WTC11 (cell line): ENCODE measurements around the gene LAMC1.

ENCODE experiments used
- GRHL2 ChIP-seq: fragments of 250-450 bp; sonication (Bioruptor Pico); IDR thresholded peaks from 2 replicates; pipeline ENCODE4 v1.8.0; 2022; ENCODE audit warnings: mild to moderate bottlenecking, moderate library complexity; ENCODE audit not compliant: insufficient replicate concordance, severe bottlenecking
- SMAD4 ChIP-seq: sonication (generic); formaldehyde crosslinking; IDR thresholded peaks from 2 replicates; pipeline ENCODE4 v1.8.0; 2022; ENCODE audit warnings: mild to moderate bottlenecking, missing genetic modification reagents
- TF ChIP-seq, protein P1 (sequence below): sonication (generic); formaldehyde crosslinking; IDR thresholded peaks from 2 replicates; pipeline ENCODE4 v1.8.1; 2023; ENCODE audit warnings: mild to moderate bottlenecking, missing genetic modification reagents, moderate library complexity
- TF ChIP-seq, protein P2 (sequence below): fragments of 200-600 bp; IDR thresholded peaks from 2 replicates; pipeline ENCODE4 v1.8.0; 2022; ENCODE audit warnings: antibody characterized with exemption
- TF ChIP-seq, protein P3 (sequence below): sonication (generic); formaldehyde crosslinking; IDR thresholded peaks from 2 replicates; pipeline ENCODE4 v1.8.1; 2022; ENCODE audit warnings: low read depth, missing genetic modification reagents, borderline replicate concordance

- TF ChIP-seq, protein P1, sequence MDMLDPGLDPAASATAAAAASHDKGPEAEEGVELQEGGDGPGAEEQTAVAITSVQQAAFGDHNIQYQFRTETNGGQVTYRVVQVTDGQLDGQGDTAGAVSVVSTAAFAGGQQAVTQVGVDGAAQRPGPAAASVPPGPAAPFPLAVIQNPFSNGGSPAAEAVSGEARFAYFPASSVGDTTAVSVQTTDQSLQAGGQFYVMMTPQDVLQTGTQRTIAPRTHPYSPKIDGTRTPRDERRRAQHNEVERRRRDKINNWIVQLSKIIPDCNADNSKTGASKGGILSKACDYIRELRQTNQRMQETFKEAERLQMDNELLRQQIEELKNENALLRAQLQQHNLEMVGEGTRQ (CRISPR knock-in tag) = no peak
- TF ChIP-seq, protein P2, sequence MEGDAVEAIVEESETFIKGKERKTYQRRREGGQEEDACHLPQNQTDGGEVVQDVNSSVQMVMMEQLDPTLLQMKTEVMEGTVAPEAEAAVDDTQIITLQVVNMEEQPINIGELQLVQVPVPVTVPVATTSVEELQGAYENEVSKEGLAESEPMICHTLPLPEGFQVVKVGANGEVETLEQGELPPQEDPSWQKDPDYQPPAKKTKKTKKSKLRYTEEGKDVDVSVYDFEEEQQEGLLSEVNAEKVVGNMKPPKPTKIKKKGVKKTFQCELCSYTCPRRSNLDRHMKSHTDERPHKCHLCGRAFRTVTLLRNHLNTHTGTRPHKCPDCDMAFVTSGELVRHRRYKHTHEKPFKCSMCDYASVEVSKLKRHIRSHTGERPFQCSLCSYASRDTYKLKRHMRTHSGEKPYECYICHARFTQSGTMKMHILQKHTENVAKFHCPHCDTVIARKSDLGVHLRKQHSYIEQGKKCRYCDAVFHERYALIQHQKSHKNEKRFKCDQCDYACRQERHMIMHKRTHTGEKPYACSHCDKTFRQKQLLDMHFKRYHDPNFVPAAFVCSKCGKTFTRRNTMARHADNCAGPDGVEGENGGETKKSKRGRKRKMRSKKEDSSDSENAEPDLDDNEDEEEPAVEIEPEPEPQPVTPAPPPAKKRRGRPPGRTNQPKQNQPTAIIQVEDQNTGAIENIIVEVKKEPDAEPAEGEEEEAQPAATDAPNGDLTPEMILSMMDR = no peak
- TF ChIP-seq SMAD4 (CRISPR knock-in tag) = no peak
- TF ChIP-seq, protein P3, sequence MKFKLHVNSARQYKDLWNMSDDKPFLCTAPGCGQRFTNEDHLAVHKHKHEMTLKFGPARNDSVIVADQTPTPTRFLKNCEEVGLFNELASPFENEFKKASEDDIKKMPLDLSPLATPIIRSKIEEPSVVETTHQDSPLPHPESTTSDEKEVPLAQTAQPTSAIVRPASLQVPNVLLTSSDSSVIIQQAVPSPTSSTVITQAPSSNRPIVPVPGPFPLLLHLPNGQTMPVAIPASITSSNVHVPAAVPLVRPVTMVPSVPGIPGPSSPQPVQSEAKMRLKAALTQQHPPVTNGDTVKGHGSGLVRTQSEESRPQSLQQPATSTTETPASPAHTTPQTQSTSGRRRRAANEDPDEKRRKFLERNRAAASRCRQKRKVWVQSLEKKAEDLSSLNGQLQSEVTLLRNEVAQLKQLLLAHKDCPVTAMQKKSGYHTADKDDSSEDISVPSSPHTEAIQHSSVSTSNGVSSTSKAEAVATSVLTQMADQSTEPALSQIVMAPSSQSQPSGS (CRISPR knock-in tag) = no peak
- no peak for TF ChIP-seq GRHL2
Observed at GRCh38 chr1:183138301-183138700, 115.1 kb downstream of the LAMC1 start.
